Kasumi-1 (cell line): ENCODE measurements around the gene TCF7L2.

Source experiments
- DNase-seq, 2 experiments: peaks; one replicate each; lab custom pipeline; 2025; lab: John Stamatoyannopoulos, UW

Gene TCF7L2

DNA sequence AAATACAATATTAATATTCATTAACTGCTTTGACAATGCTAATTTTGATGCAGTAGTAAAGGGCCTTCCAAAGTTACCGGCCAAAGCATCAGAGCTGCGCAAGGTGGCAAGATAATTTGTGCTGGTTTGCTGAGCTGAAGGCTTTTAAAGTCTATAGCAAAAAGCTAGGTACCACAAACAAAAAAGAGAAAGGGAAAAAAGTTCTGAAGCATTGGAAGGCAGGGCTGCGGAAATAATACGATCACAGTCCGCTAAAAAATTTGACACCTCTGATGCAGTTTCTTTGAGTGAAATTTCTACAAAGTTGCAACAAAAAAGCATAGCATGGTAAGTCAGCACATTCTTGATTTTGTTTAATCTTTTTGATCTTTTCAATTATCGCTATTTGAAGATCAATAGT, 175.6 kb downstream of the TCF7L2 start:
- DNase-seq = no peak

DNA sequence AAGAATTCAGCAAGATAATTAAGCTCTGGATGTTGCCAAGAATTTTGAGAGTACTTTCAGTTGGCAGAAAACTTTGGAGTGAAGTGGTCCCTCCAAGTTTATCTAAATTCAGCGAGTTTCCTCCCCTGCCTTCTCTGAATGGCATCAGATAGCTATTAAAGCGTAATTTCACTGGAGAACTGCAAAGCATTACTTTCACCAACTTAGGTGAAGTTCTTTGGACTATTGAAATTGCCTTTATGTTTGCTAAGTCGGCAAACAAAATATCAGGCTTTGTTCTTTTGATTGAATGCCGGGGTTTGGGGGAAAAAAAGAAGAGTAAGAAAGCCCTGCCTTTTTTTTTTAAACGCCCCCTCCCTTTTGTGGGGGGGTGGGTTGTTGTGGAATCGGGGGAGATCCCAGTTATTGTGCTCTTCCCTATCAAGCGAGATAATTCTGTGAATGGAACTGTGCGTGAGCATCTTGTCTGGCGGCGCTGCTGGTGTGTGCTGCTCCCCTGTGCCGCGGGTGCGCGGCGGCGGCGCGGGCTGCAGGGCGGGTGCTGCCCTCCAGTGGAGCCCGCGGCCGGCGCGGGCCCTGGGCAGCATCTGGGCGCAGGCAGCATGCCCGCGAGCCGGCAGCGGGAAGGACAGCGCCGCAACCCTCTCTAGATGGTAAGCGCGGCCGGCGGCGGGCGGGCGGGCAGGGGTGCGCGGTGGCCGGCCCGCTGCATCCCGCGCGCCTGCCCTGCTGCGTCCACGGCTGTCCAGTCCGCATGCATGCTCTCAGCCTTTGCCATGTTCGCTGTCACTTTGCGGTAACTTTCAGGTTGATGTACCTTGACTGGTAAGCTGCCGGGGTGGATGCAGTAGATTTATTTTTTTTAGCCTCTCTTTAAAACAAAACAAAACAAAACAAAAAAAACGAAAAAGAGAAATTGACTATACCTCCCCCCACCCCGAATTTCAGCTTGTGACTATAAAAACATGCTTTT, 176.5 kb downstream of the TCF7L2 start:
- DNase-seq = peak; percentile 55 to 68

DNA sequence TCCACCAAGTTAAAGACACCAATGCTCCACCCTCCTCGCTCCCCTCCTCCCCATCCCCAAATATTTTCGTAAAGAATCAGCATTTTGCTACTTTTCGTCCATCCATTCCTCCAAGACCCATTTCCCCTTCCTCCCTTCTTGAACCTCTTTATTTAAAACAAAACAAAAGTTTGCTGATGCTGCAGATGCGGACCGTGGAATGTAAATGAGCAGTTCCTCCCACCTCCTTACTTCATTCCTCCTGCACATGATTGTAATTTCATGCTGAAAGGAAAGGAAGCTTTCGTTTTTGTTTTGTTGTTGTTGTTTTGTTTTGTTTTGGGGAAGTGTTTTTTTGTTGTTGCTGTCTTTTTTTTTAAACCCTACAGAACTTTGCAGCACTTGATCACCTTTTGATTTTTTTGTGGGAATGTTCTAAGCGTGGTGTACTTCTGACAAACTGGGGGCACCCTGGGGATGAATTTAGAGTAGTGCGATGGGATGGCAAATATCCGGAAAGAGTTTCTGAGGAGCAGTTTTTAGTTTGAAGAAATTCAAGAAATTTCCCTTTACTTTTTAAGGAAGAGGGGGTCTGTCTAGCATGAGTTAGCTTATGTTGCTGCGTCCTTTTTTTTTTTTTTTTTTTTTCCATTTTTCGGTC, 177.3 kb downstream of the TCF7L2 start:
- DNase-seq = peak in 1 of 2 experiments; percentile 7

DNA sequence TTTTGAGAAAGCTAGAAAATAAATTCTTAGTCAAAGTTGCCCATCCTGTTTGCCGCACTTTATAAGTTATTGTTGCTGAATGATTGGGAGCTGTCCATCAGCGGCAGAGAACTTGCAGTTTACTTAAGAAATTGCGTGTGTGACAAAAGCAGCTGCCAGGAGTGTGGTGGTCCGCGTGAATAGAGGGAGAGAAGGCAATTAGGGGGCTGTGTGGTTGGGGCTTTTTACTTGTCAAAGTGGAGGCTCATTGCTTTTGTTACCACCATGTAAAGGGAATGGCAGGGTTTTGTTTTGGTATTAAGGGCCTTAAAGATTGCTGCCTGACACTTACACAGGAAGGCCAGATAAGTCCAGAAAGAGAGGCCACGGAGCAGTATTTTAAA, 177.8 kb downstream of the TCF7L2 start:
- no peak for DNase-seq

DNA sequence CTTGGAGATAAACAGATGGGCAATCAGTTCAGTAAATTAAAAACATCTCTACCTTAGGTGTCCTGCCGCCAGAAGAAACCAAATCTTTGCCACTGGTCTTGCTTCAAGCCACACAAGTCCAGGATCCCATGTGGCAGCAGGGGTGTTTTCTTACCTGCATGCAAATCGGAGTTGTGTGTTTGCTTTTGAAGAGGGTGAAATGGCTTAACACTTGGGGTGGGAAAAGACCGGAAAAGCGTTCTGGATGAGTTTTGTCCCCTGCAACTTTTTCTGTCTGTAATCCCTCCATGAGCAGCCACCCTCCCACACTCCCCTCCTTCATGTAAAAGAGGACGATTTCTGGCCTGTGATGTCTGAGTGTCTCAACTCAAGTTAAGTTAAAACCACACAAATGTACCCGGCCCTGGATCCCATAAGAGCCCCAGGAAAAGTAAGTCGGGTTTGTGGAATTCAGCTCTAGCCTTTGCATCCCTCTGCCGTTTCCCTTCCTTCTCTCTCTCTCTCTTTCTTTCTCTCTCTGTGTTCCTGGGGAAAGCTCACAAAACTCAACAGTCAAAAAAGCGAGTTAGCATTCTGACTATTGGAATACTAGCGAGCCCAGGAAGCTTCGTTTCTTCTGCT, 178.5 kb downstream of the TCF7L2 start:
- no peak for DNase-seq

DNA sequence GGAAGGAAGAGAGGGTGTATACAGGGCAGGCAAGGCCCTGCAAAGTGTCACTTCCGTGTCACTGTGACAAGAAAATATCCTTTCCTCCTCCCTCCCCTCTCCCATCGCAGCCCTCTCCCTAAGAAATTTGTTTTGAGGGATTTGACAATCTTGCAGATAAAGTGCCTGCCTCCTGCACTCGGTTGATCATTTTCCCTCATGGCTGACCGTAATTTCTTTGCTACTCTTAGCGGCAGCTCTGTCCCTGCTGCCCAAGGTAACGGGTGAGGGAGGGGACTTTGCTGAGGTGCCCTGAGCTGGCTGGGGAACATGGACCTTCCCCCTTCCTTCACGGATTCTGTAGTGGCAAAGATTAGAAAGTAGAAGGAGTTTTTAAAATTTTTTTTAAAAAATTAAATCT, 179.1 kb downstream of the TCF7L2 start:
- no peak for DNase-seq

DNA sequence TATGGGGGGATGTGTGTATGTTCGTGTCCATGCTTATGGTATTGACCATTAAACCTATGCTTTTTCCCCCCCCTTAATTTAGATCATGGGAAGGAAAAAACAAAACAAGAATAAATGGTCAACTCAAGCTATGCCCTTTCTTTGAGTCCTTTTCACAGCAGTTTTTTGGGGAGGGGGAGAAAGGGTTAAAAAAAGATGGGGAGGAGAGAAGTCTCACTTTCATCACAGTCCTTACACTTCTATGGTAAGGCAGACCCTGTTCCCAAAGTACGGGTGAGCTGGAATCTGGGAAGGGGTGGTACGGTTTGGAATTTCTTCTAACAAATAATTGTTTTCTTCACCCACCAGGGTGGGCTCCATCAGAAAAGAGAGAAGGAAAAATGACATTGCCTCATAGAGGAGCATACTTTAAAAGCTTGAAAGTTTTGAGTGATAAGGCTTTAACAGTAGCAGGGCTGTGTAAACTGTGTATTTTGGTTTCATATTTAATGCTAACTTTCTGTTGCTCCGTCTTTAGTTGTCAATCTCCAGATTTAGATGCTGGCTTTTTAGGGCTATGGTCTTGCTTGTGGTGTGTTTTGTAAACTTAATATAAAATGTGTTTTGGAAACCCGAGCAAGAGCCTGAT, 180.1 kb downstream of the TCF7L2 start:
- DNase-seq = no peak

DNA sequence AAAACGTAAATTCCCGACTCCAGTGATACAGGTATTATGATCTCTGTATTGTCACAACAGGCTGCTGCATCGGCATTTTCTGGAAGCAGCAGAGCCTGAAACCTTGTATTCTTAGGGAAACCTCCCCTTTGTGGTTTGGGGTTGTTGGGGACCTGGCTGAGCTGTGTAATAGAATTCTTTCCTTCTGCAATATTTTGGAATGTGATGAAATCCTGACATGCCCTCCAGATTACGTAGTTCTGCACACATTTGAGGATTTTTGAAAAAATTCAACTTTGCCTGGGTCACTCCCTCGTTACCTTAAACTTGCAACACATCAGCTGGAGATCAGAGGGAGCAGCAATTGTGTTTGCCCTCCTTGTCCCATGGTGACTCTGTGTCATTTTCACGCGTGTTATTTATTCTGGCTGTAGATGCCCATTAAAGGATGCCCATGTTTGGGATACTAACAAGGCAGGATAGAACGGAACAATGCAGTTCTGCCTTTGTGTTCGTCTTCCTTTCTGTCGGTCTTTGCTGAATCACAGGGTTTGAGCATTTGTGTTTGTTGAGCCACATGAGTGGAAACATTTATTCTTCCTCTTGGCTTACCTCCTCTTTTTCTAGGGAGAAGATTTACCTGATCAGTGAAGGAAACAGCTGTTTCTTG, 181.7 kb downstream of the TCF7L2 start:
- DNase-seq = no peak

DNA sequence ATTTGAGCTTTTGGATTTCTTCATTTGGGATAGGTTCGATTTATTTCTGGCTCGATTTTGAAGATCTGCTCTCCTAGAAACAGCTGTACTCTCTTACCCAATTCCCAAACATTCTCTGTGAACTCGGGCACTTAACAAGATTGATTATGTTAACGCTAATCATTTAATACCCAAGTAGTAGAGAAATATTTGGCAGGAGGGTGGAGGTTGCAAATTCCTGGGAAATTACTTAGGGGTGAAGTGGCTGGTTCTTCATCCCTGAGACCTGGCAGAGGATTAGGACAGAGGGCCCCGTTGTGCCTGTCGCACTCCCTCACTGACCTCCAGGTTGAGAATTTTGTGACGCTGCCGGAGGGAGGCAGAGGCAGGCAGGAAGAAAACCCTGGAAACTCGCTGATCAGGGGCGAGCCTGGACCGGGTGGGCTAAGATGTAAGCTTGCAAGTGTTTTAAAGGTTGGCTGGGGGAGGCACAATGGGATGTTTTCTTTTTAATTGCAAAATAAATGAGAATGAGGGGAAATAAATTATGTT, 182.6 kb downstream of the TCF7L2 start:
- no peak for DNase-seq

DNA sequence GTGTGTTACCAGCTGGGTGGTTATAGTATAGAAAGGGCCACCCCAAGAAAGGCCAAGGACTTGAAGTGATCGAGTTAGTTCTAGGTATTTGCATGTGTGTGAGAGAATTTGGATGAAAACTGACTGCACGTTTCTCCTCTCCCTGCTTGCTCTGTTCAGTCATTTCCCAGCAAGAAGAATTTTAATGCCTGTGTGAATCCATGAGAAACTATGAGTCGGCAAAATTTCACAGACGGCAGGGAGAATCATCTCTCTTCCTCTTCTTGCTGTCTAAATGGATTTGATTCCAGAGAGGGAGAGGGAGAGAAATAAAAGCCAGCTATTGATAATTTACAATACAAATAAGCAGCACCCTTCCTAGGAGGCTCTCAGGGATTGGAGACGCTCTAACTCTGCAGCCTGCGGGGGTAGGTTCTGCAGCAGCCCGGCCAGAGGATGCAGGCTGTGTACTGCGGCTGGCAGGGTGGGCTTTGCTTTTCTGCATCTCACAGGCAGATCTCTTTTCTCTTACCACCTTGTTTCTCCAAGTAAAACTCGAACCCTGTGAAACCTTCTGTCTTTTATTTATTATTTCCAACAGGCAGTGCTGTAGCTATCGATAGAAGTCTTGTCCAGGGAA, 183.6 kb downstream of the TCF7L2 start:
- DNase-seq = peak in 1 of 2 experiments; percentile 8

DNA sequence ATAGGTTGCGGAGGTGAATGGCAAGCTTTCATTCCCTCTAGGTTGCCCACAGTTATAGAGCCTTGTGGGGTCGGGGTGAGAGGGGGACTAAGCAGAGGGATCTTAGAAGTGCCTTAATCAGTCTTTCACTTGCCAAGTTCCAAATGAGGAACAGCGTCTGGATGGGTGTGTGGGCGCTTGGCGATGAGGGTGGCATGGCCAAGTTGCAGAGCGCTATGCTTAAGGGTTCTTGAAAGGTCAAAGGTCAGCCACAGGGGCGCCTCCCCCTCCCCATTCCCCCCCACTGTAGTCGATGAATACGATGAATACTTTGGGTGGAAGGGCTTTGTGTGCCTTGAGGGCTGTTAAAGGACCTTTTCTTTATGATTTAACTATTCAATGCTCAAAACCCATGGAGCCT, 185.0 kb downstream of the TCF7L2 start:
- DNase-seq = no peak

DNA sequence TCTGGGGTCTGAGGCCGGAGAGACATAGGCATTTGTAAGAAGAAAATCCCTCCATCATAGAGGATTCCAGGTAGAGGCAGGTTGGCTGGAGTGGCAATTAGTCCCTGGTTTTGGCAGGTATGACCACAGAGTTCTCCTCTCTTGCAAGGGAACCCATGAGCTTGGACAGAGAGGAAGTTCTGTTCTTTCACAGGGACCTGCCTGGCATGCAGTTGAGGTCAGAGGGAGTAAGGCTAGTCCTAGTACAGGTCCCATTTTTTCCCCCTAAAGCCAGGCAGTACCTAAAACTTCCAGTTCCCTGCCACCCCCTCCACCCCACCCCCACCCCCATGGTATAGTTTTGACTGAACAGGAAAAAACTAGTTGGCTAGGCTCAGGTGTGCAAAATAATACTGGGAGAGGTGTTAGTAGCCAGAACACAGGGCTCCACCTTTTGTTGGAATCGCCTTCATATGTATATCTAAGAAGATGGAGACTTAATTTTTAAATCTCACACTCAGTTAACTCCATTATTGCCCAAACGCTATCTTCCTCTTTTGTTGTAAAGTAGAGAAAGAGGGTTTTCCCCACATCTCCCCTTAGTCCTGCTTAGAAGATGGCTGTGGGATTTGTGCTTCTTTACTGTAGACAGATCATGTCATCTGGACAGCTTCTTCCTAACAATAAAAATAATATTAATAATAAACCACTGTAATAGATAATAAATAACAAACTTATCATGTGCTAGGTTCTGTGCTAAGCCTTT, 188.1 kb downstream of the TCF7L2 start:
- peak in 1 of 2 experiments; percentile 12 for DNase-seq

DNA sequence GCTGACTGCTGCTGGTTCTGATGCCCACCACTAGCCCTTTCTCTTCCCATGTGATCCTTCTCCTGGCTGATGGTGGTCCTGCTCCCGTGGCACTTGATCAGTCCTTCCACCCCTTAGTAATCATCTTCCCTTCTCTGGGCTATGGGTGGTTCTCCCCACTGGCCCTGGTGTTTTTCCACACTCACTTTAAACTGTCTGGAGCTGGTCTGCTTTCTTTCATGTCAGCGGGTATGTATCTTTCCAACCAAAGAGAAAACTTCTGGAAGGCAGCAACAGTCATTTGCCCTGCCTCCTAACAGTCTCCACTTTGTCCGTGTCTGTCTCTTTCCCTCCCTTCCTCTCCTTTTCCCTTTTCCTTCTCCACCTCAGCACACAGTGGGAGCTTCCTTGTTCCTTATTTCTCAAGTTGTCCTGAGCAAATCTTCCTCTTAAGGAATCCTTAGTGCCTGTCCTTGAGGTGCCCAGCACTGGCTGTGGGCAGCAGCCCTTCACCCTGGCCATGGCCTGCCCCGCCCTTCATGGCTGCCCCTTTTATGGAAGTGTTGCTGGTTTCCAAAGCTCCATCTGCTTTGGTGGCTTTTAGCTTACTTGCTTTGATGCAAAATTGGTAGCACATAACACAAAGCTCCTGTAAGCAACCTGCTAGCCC, 189.0 kb downstream of the TCF7L2 start:
- DNase-seq = no peak

DNA sequence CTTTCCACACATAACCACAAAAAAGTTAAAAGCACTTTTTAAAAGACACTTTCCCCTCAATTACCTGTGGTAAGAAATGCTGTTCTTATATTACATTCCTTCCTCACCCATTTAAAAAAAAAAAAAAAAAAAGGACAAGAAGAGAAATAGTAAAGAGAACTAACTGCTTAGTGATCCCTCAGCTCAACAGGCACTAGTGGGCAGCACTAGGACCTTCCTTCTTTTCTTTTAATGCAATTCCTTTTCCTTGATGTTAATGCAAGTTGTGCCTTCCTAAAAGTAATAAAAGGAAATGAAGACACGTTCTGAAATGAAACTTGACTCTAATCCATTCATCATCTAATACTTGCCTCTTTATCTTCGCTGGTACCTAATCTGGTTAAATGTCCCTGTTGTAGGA, 189.7 kb downstream of the TCF7L2 start:
- DNase-seq = peak in 1 of 2 experiments; percentile 48

DNA sequence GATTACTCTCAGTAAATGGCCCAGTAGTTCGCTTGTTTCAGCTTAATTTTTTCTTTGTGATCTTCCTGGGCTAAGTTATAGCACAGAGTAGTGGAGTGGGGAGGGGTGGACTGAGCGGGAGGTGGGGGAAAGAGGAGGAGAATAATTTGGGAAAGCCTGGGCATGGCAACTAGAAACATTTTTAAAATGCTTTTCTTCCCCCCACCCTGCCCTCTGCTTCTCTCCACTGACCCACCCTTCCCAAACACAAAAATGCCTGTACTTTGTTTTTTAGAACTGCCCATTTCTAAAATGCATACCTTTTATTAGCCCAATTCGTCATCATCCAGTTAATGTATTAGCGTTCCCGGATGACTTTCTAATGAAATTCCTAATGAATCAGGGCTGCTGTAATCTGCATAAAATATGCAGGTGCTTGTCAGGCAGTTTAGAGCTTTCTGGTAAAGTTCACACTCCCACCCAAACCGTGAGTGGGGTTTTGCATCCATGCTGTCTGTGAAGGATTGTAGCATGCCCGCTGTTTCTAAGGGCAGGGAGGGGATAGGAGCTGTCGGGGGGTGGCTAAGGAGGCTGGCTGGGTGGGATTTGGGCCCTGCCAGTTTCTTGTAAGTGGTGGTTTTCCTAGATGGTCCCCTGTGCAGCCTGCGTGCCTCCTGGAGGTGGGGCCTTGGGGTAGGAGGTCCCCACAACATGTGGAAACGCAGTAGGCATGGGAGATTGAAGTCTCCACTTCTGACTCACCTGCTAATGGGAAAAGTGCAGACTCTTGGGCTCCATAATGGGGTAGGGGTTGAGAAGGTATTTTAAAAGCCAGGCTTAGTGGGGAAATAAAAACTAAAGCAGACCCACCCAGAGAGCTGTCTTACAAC, 190.3 kb downstream of the TCF7L2 start:
- no peak for DNase-seq

DNA sequence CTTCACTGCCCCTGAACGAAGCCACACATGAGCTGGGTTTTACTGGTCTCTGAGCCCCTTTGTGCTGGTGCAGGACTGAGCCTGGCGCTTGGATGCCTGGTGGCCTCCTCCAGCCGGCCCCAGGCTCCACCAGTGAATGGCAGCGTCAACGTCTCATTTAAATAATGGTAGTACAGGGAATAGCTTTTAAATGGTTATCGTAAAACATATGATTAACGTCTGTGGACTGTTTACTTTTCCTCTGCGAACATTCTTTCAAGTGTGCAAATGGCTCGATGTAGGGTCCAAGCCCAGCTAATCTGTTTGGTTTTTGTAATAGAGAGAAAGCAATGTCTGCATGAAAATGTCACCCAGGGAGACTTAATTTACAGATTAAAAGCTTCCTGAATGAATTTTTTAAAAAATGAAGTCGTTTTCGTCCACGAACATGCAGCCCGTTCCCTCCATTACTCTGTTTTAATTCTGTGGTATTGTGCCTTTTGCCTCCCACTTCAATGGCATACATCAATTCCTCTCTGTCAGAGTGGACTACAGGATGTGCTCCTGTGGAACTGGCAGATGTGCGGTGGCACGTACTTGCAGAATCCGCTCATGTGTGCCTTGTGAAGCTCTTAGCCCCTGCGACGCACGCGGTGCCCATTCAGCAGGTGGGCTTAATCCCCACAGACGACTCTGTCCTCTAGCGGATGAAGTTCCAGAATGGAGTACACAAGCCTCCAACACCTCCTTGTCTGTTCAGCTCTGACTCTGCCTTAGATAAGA, 192.7 kb downstream of the TCF7L2 start:
- DNase-seq = no peak

DNA sequence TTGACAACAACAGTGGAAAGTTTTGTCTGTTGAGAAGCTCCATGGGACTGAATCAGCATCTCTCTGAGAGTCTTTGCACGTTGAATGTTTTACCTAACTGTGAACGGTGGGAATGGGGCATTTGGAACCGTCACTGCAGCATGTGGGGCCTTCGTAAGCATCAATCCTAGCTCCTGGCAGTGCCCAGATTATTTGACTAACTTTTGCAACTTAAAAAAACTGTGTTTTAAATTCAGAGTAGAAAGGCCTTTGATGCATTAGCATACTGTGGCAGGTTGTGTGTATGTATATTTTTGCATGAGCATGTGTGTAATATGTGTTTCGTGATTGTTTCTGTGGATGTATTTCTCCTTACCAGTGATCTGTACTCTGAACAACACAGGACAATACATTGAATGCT, 194.5 kb downstream of the TCF7L2 start:
- DNase-seq = no peak
